HCT116 (cell line): ENCODE data around the gene CACNG3.

Experiments
- ATF3 ChIP-seq: IDR thresholded peaks from 2 replicates; pipeline ENCODE4 v1.6.1; 2012
- CTCF ChIP-seq, 3 experiments: fragments of 200-600 bp in 1 of 3; sonication (generic) in 1 of 3; IDR thresholded peaks in 2 of 3; conservative IDR thresholded peaks in 1 of 3; 2 replicates each; pipeline ENCODE4 v1.5.1; 2012 to 2017; ENCODE audit warnings: low read depth in 2 of 3, low read length in 2 of 3, antibody characterized with exemption in 1 of 3, borderline replicate concordance in 1 of 3, control low read depth in 1 of 3, mild to moderate bottlenecking in 1 of 3, mixed read lengths in 1 of 3, mixed run types in 1 of 3, moderate library complexity in 1 of 3; ENCODE audit not compliant: insufficient read depth in 1 of 3
- ELF1 ChIP-seq: IDR thresholded peaks from 2 replicates; pipeline ENCODE4 v1.6.1; 2012; ENCODE audit warnings: low read depth, borderline replicate concordance
- EZH2 ChIP-seq: fragments of 200-600 bp; sonication (generic); IDR thresholded peaks from 2 replicates; pipeline ENCODE4 v1.6.1; 2017; ENCODE audit warnings: antibody characterized with exemption, mixed run types
- EZH2phosphoT487 ChIP-seq: fragments of 200-600 bp; IDR thresholded peaks from 2 replicates; pipeline ENCODE4 v1.6.1; 2018; ENCODE audit warnings: antibody characterized with exemption, borderline replicate concordance
- POLR2A ChIP-seq: IDR thresholded peaks from 2 replicates; pipeline ENCODE4 v1.7.0; 2011; ENCODE audit warnings: borderline replicate concordance; ENCODE audit not compliant: insufficient read depth, insufficient read length; ENCODE audit errors: extremely low read depth
- POLR2AphosphoS5 ChIP-seq: IDR thresholded peaks from 2 replicates; pipeline ENCODE4 v1.6.1; 2011; ENCODE audit warnings: mild to moderate bottlenecking, low read depth, low read length, moderate library complexity
- RAD21 ChIP-seq: IDR thresholded peaks from 2 replicates; pipeline ENCODE4 v1.6.1; 2012; ENCODE audit warnings: low read depth, mild to moderate bottlenecking
- SIN3A ChIP-seq: IDR thresholded peaks from 2 replicates; pipeline ENCODE4 v1.6.1; 2012; ENCODE audit warnings: low read depth
- YY1 ChIP-seq: IDR thresholded peaks from 2 replicates; pipeline ENCODE4 v1.6.1; 2011; ENCODE audit warnings: low read length, low read depth, moderate library complexity, mild to moderate bottlenecking; ENCODE audit not compliant: insufficient replicate concordance; ENCODE audit errors: extremely low read depth
- ZBTB33 ChIP-seq: IDR thresholded peaks from 2 replicates; pipeline ENCODE4 v1.6.1; 2011; ENCODE audit warnings: mild to moderate bottlenecking, low read length, moderate library complexity; ENCODE audit not compliant: insufficient replicate concordance; ENCODE audit errors: extremely low read depth
- ZNF274 ChIP-seq: fragments of 200-500 bp; sonication (Bioruptor generic); IDR thresholded peaks from 2 replicates; pipeline ENCODE4 v1.6.1; 2014; ENCODE audit warnings: mild to moderate bottlenecking, low read depth, low read length, inconsistent platforms
- TF ChIP-seq, protein P1 (sequence below): IDR thresholded peaks from 2 replicates; pipeline ENCODE4 v1.6.1; 2012; ENCODE audit warnings: low read depth
- TF ChIP-seq, protein P2 (sequence below): IDR thresholded peaks from 2 replicates; pipeline ENCODE4 v1.6.1; 2012

GRCh38 chr16:24288516-24288915 is 32.4 kb downstream of the CACNG3 start:
- TF ChIP-seq EZH2 (no peak), ZNF274 (no peak), CTCF (IDR thresholded peaks at IDR 0.05 in 2 of 3, conservative IDR thresholded peaks at IDR 0.05 in 1 of 3; ENCODE audit: borderline replicate concordance in 1 of 3, insufficient read depth in 1 of 3, low read depth in 2 of 3, low read length in 2 of 3) (no peak), SIN3A (no peak), POLR2AphosphoS5 (no peak), ELF1 (no peak), POLR2A (no peak), RAD21 (no peak), ZBTB33 (no peak), ATF3 (no peak), EZH2phosphoT487 (no peak), YY1 (no peak)
- TF ChIP-seq, protein P1, sequence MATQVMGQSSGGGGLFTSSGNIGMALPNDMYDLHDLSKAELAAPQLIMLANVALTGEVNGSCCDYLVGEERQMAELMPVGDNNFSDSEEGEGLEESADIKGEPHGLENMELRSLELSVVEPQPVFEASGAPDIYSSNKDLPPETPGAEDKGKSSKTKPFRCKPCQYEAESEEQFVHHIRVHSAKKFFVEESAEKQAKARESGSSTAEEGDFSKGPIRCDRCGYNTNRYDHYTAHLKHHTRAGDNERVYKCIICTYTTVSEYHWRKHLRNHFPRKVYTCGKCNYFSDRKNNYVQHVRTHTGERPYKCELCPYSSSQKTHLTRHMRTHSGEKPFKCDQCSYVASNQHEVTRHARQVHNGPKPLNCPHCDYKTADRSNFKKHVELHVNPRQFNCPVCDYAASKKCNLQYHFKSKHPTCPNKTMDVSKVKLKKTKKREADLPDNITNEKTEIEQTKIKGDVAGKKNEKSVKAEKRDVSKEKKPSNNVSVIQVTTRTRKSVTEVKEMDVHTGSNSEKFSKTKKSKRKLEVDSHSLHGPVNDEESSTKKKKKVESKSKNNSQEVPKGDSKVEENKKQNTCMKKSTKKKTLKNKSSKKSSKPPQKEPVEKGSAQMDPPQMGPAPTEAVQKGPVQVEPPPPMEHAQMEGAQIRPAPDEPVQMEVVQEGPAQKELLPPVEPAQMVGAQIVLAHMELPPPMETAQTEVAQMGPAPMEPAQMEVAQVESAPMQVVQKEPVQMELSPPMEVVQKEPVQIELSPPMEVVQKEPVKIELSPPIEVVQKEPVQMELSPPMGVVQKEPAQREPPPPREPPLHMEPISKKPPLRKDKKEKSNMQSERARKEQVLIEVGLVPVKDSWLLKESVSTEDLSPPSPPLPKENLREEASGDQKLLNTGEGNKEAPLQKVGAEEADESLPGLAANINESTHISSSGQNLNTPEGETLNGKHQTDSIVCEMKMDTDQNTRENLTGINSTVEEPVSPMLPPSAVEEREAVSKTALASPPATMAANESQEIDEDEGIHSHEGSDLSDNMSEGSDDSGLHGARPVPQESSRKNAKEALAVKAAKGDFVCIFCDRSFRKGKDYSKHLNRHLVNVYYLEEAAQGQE, result no peak
- TF ChIP-seq, protein P2, sequence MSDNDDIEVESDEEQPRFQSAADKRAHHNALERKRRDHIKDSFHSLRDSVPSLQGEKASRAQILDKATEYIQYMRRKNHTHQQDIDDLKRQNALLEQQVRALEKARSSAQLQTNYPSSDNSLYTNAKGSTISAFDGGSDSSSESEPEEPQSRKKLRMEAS, result no peak
